ENCODE measurements around the gene DUSP6. TPM values are rescaled to one million over a fixed set of nuclear protein-coding genes. Genes with fewer than 3 reads are reported as not detected.

Gene DUSP6
- total and polyA plus RNA-seq, 9 of the 15 experiments (the other 6 are each of a cell fraction or from before 2014, with no cell fraction given), result 0.04 to 0.60 (median 0.08) TPM; not detected in 2

GRCh38 chr12:89376844-89377243 is 24.5 kb upstream of the DUSP6 start (continued):
- TF ChIP-seq REST (IDR thresholded peaks at IDR 0.05; ENCODE audit: borderline replicate concordance) (no peak), REST (CRISPR knock-in tag; IDR thresholded peaks at IDR 0.05; ENCODE audit: low read depth) (no peak), YY1 (IDR thresholded peaks at IDR 0.05; ENCODE audit: borderline replicate concordance in 1 of 3, control insufficient read depth in 1 of 3, extremely low read depth in 1 of 3, insufficient read depth in 3 of 3, insufficient read length in 1 of 3, insufficient replicate concordance in 2 of 3, low read depth in 1 of 3, low read length in 2 of 3) (no peak), ZNF644 (tag; IDR thresholded peaks at IDR 0.05; ENCODE audit: low read depth) (no peak), ZNF431 (CRISPR knock-in tag; IDR thresholded peaks at IDR 0.05) (no peak)

All from K562 (cell line).